T-helper 2 cell treated with Interferon-gamma antibody and Interleukin-4, amounts not matched to agents 5 μg/mL and 100 μg/mL, for 36 hours (primary cell): ENCODE data around the gene PTPRM.

Source experiments
- DNase-seq: peaks from one replicate; pipeline ENCODE4 v3.0.0; 2021; ENCODE audit warnings: low spot score
- H3K27ac Mint-ChIP-seq: one replicate; pipeline ENCODE4 v1.8.0; 2021; ENCODE audit warnings: mild to moderate bottlenecking, mixed read lengths
- H3K27me3 Mint-ChIP-seq: one replicate; pipeline ENCODE4 v1.8.0; 2021; ENCODE audit warnings: low read depth, mixed read lengths
- H3K36me3 Mint-ChIP-seq: one replicate; pipeline ENCODE4 v1.8.0; 2021; ENCODE audit warnings: low read depth, mixed read lengths
- H3K4me1 Mint-ChIP-seq: one replicate; pipeline ENCODE4 v1.8.0; 2021; ENCODE audit warnings: low read depth, mixed read lengths
- H3K4me3 Mint-ChIP-seq: one replicate; pipeline ENCODE4 v1.8.0; 2022; ENCODE audit warnings: mild to moderate bottlenecking, moderate library complexity, mixed read lengths
- H3K9me3 Mint-ChIP-seq: one replicate; pipeline ENCODE4 v1.8.0; 2021; ENCODE audit warnings: mixed read lengths

PTPRM gene

GRCh38 chr18:7637269-7637668 is 70.2 kb downstream of the PTPRM start:
- no peaks in the 10 kb centered on the region for H3K36me3 Mint-ChIP-seq
- no peak overlapping the region for H3K27ac Mint-ChIP-seq
- no peak for DNase-seq

GRCh38 chr18:7638321-7638720 is 71.2 kb downstream of the PTPRM start:
- Mint-ChIP-seq H3K36me3 (no peaks in the 10 kb centered on the region), H3K27me3 (no peaks in the 10 kb centered on the region), H3K4me1 (no peaks in the 10 kb centered on the region), H3K9me3 (no peaks in the 10 kb centered on the region), H3K27ac (no peak overlapping the region), H3K4me3 (no peak overlapping the region)
- no peak for DNase-seq

More at GRCh38 chr18:7637269-7637668, 70.2 kb downstream of the PTPRM start:
- no peak overlapping the region for H3K4me3 Mint-ChIP-seq
- no peaks in the 10 kb centered on the region for H3K27me3 Mint-ChIP-seq
- no peaks in the 10 kb centered on the region for H3K4me1 Mint-ChIP-seq
- H3K9me3 Mint-ChIP-seq = no peaks in the 10 kb centered on the region

- Mint-ChIP-seq H3K4me1 (no peaks in the 10 kb centered on the region), H3K9me3 (no peaks in the 10 kb centered on the region), H3K36me3 (no peaks in the 10 kb centered on the region), H3K4me3 (no peak overlapping the region), H3K27ac (no peak overlapping the region), H3K27me3 (no peaks in the 10 kb centered on the region)
- no peak for DNase-seq
Measured at GRCh38 chr18:7641813-7642212, 74.7 kb downstream of the PTPRM start.

GRCh38 chr18:7642331-7642890 is 75.3 kb downstream of the PTPRM start:
- H3K27me3 Mint-ChIP-seq = no peaks in the 10 kb centered on the region
- H3K4me1 Mint-ChIP-seq = no peaks in the 10 kb centered on the region
- H3K9me3 Mint-ChIP-seq = no peaks in the 10 kb centered on the region
- no peak overlapping the region for H3K4me3 Mint-ChIP-seq
- no peak for DNase-seq
- no peak overlapping the region for H3K27ac Mint-ChIP-seq
- H3K36me3 Mint-ChIP-seq = no peaks in the 10 kb centered on the region

- no peaks in the 10 kb centered on the region for H3K27me3 Mint-ChIP-seq
Measured at GRCh38 chr18:7645756-7646155, 78.6 kb downstream of the PTPRM start.

GRCh38 chr18:7646174-7646886 is 79.2 kb downstream of the PTPRM start:
- H3K27me3 Mint-ChIP-seq = no peaks in the 10 kb centered on the region
- H3K4me3 Mint-ChIP-seq = no peak overlapping the region
- H3K27ac Mint-ChIP-seq = no peak overlapping the region
- no peak for DNase-seq
- H3K36me3 Mint-ChIP-seq = no peaks in the 10 kb centered on the region
- no peaks in the 10 kb centered on the region for H3K4me1 Mint-ChIP-seq
- no peaks in the 10 kb centered on the region for H3K9me3 Mint-ChIP-seq

More at GRCh38 chr18:7645756-7646155, 78.6 kb downstream of the PTPRM start:
- no peak for DNase-seq
- Mint-ChIP-seq H3K27ac (no peak overlapping the region), H3K4me1 (no peaks in the 10 kb centered on the region), H3K9me3 (no peaks in the 10 kb centered on the region), H3K4me3 (no peak overlapping the region), H3K36me3 (no peaks in the 10 kb centered on the region)

- Mint-ChIP-seq H3K27me3 (no peaks in the 10 kb centered on the region), H3K4me3 (no peak overlapping the region), H3K9me3 (peaks cover 4% of the 10 kb centered on the region), H3K27ac (no peak overlapping the region), H3K4me1 (no peaks in the 10 kb centered on the region), H3K36me3 (no peaks in the 10 kb centered on the region)
- no peak for DNase-seq
Measured at GRCh38 chr18:7647500-7647899, 80.4 kb downstream of the PTPRM start.

GRCh38 chr18:7657050-7657449 is 89.9 kb downstream of the PTPRM start:
- Mint-ChIP-seq H3K4me1 (no peaks in the 10 kb centered on the region), H3K4me3 (no peak overlapping the region)

GRCh38 chr18:7657937-7658336 is 90.8 kb downstream of the PTPRM start:
- Mint-ChIP-seq H3K27me3 (no peaks in the 10 kb centered on the region), H3K4me1 (no peaks in the 10 kb centered on the region), H3K27ac (no peak overlapping the region), H3K9me3 (no peaks in the 10 kb centered on the region), H3K36me3 (no peaks in the 10 kb centered on the region), H3K4me3 (no peak overlapping the region)
- no peak for DNase-seq

More at GRCh38 chr18:7657050-7657449, 89.9 kb downstream of the PTPRM start:
- no peak for DNase-seq
- H3K36me3 Mint-ChIP-seq = no peaks in the 10 kb centered on the region
- H3K27me3 Mint-ChIP-seq = no peaks in the 10 kb centered on the region
- H3K9me3 Mint-ChIP-seq = peaks cover 2% of the 10 kb centered on the region
- no peak overlapping the region for H3K27ac Mint-ChIP-seq

GRCh38 chr18:7658701-7659100 is 91.6 kb downstream of the PTPRM start:
- Mint-ChIP-seq H3K36me3 (no peaks in the 10 kb centered on the region), H3K4me3 (no peak overlapping the region), H3K4me1 (no peaks in the 10 kb centered on the region), H3K27me3 (no peaks in the 10 kb centered on the region), H3K27ac (no peak overlapping the region), H3K9me3 (no peaks in the 10 kb centered on the region)
- no peak for DNase-seq

GRCh38 chr18:7661207-7661606 is 94.1 kb downstream of the PTPRM start:
- H3K36me3 Mint-ChIP-seq = no peaks in the 10 kb centered on the region

GRCh38 chr18:7662866-7663265 is 95.8 kb downstream of the PTPRM start:
- no peaks in the 10 kb centered on the region for H3K27me3 Mint-ChIP-seq
- no peaks in the 10 kb centered on the region for H3K36me3 Mint-ChIP-seq
- H3K9me3 Mint-ChIP-seq = no peaks in the 10 kb centered on the region
- H3K4me3 Mint-ChIP-seq = no peak overlapping the region
- H3K27ac Mint-ChIP-seq = no peak overlapping the region
- DNase-seq = no peak
- no peaks in the 10 kb centered on the region for H3K4me1 Mint-ChIP-seq

More at GRCh38 chr18:7661207-7661606, 94.1 kb downstream of the PTPRM start:
- no peaks in the 10 kb centered on the region for H3K4me1 Mint-ChIP-seq
- no peak for DNase-seq
- no peak overlapping the region for H3K27ac Mint-ChIP-seq
- no peak overlapping the region for H3K4me3 Mint-ChIP-seq
- H3K27me3 Mint-ChIP-seq = no peaks in the 10 kb centered on the region
- H3K9me3 Mint-ChIP-seq = no peaks in the 10 kb centered on the region

GRCh38 chr18:7663366-7664312 is 96.5 kb downstream of the PTPRM start:
- no peaks in the 10 kb centered on the region for H3K9me3 Mint-ChIP-seq
- no peak for DNase-seq
- H3K4me1 Mint-ChIP-seq = no peaks in the 10 kb centered on the region
- no peak overlapping the region for H3K27ac Mint-ChIP-seq
- H3K36me3 Mint-ChIP-seq = no peaks in the 10 kb centered on the region
- H3K4me3 Mint-ChIP-seq = no peak overlapping the region
- H3K27me3 Mint-ChIP-seq = no peaks in the 10 kb centered on the region

- H3K9me3 Mint-ChIP-seq = no peaks in the 10 kb centered on the region
- H3K4me3 Mint-ChIP-seq = no peak overlapping the region
- no peaks in the 10 kb centered on the region for H3K4me1 Mint-ChIP-seq
- no peak overlapping the region for H3K27ac Mint-ChIP-seq
- DNase-seq = no peak
- H3K36me3 Mint-ChIP-seq = no peaks in the 10 kb centered on the region
- H3K27me3 Mint-ChIP-seq = no peaks in the 10 kb centered on the region
Measured at GRCh38 chr18:7666195-7666776, 99.2 kb downstream of the PTPRM start.
